Tibial artery (tissue), 4 donors: ENCODE data around the gene TSEN15.

ENCODE experiments used
- DNase-seq, 2 donors: peaks; one replicate each; pipeline ENCODE4 v3.0.0-alpha.2; 2019
- H3K27ac ChIP-seq, 2 donors: fragments of 200-600 bp; sonication (generic) in 1 of 2; 1 replicate in 1 of 2; 2 replicates in 1 of 2; pipeline ENCODE4 v1.5.1; 2018 to 2019; ENCODE audit warnings: mild to moderate bottlenecking in 1 of 2
- H3K27me3 ChIP-seq, 2 donors: fragments of 200-600 bp; sonication (generic) in 1 of 2; one replicate each; pipeline versions ENCODE4 v1.5.1 to v1.6.0; 2016 to 2019
- H3K36me3 ChIP-seq, 3 donors: fragments of 200-600 bp; sonication (generic) in 2 of 3; one replicate each; pipeline ENCODE4 v1.5.1; 2016 to 2019; ENCODE audit warnings: mild to moderate bottlenecking in 2 of 3
- H3K4me1 ChIP-seq, 4 donors: fragments of 200-600 bp; sonication (generic) in 2 of 4; 1 replicate in 3 of 4; 2 replicates in 1 of 4; pipeline ENCODE4 v1.5.1; 2016 to 2019
- H3K4me3 ChIP-seq, 2 donors: fragments of 200-600 bp; sonication (generic) in 1 of 2; 1 replicate in 1 of 2; 2 replicates in 1 of 2; pipeline ENCODE4 v1.5.1; 2018 to 2019; ENCODE audit warnings: mild to moderate bottlenecking in 2 of 2
- H3K9me3 ChIP-seq, 3 donors: fragments of 200-600 bp; sonication (generic) in 1 of 3; one replicate each; pipeline ENCODE4 v1.5.1; 2016 to 2019
- CTCF ChIP-seq, 2 experiments: fragments of 200-600 bp in 1 of 2; fragments of 450-650 bp in 1 of 2; IDR thresholded peaks; one replicate each; pipeline ENCODE4 v1.5.1; 2017 to 2019; ENCODE audit warnings: antibody characterized with exemption in 2 of 2, mild to moderate bottlenecking in 1 of 2, moderate library complexity in 1 of 2
- intact Hi-C: fragments of 100-400 bp; cut with DNase I; formaldehyde crosslinking; loops from one replicate; pipeline ENCODE4 v1.15.0; 2023; ENCODE audit warnings: low total_unique reads

Gene TSEN15

GRCh38 chr1:184062640-184063286, 11.2 kb downstream of the TSEN15 start:
- H3K36me3 ChIP-seq = peaks cover 0 to 7% (median 0%) of the 10 kb centered on the region in 3 donors
- H3K9me3 ChIP-seq = no peaks in the 10 kb centered on the region
- DNase-seq = no peak
- no peak overlapping the region for H3K27ac ChIP-seq
- no peak overlapping the region for H3K4me3 ChIP-seq
- peaks cover 0 to 28% (median 2%) of the 10 kb centered on the region in 4 donors for H3K4me1 ChIP-seq
- H3K27me3 ChIP-seq = no peaks in the 10 kb centered on the region
- intact Hi-C loops = no loop called here
- TF ChIP-seq CTCF (IDR thresholded peaks at IDR 0.05) = no peak

- DNase-seq = no peak
- TF ChIP-seq CTCF (IDR thresholded peaks at IDR 0.05) = no peak
- Histone ChIP-seq H3K9me3 (no peaks in the 10 kb centered on the region), H3K4me3 (no peak overlapping the region), H3K4me1 (peaks cover 0 to 27% (median 2%) of the 10 kb centered on the region in 4 donors), H3K36me3 (peaks cover 0 to 7% (median 0%) of the 10 kb centered on the region in 3 donors), H3K27me3 (no peaks in the 10 kb centered on the region), H3K27ac (no peak overlapping the region)
- intact Hi-C loops = no loop called here
These were observed 14.0 kb downstream of the TSEN15 start for GRCh38 chr1:184065559-184065958.

GRCh38 chr1:184068354-184068753, 16.8 kb downstream of the TSEN15 start:
- Histone ChIP-seq H3K4me3 (no peak overlapping the region), H3K36me3 (peaks cover 0 to 7% (median 0%) of the 10 kb centered on the region in 3 donors)

GRCh38 chr1:184069675-184070074, 18.1 kb downstream of the TSEN15 start:
- no peaks in the 10 kb centered on the region for H3K9me3 ChIP-seq
- H3K27ac ChIP-seq = no peak overlapping the region
- H3K4me3 ChIP-seq = no peak overlapping the region
- intact Hi-C loops = no loop called here
- peaks cover 0 to 7% (median 0%) of the 10 kb centered on the region in 3 donors for H3K36me3 ChIP-seq
- H3K4me1 ChIP-seq = no peaks in the 10 kb centered on the region
- no peak for TF ChIP-seq CTCF (IDR thresholded peaks at IDR 0.05)
- no peak for DNase-seq
- H3K27me3 ChIP-seq = no peaks in the 10 kb centered on the region

More at GRCh38 chr1:184068354-184068753, 16.8 kb downstream of the TSEN15 start:
- no peak overlapping the region for H3K27ac ChIP-seq
- peaks cover 0 to 1% (median 0%) of the 10 kb centered on the region in 4 donors for H3K4me1 ChIP-seq
- DNase-seq = no peak
- intact Hi-C loops = no loop called here
- no peaks in the 10 kb centered on the region for H3K9me3 ChIP-seq
- TF ChIP-seq CTCF (IDR thresholded peaks at IDR 0.05) = no peak
- H3K27me3 ChIP-seq = no peaks in the 10 kb centered on the region

- TF ChIP-seq CTCF (IDR thresholded peaks at IDR 0.05) = no peak
- no peaks in the 10 kb centered on the region for H3K27me3 ChIP-seq
- peaks cover 0 to 8% (median 0%) of the 10 kb centered on the region in 4 donors for H3K4me1 ChIP-seq
- intact Hi-C loops = no loop called here
- H3K27ac ChIP-seq = no peak overlapping the region
- no peaks in the 10 kb centered on the region for H3K9me3 ChIP-seq
- no peaks in the 10 kb centered on the region for H3K36me3 ChIP-seq
- no peak overlapping the region for H3K4me3 ChIP-seq
- DNase-seq = no peak
These were observed 20.8 kb downstream of the TSEN15 start for GRCh38 chr1:184072376-184072775.
